ENCODE data around the gene RPL7A.
"Not testable (repeated sequence)": the region's sequence is repeated elsewhere in the genome, so short reads cannot be mapped to it uniquely, and the experiment has no call there.

RPL7A gene

GRCh38 chr9:133347985-133348717, at the start of gene RPL7A, which contains the start of gene MED22:
RPL7A (plus strand) TSS chr9:133348218; CDS start chr9:133348244, 26 bp downstream.
MED22 (minus strand) TSS chr9:133348131; CDS start chr9:133346662, 1,469 bp downstream.
- TF ChIP-seq CTCF (IDR thresholded peaks at IDR 0.05; ENCODE audit: low read depth, low read length, missing control alignments) = no peak
- in situ Hi-C loops (cut with HindIII; ENCODE audit: low sequenced_read_pairs) = no loop called here
- peak within 1 kb of the TSS; percentile 99 for H3K4me3 ChIP-seq (ENCODE audit: low read depth, low read length)
- DNase-seq (ENCODE audit: low read depth) = peak; percentile 93

GRCh38 chr9:133299996-133300395, 48.0 kb upstream of the RPL7A start:
- H3K4me3 ChIP-seq (ENCODE audit: low read depth, low read length); in situ Hi-C loops (cut with HindIII; ENCODE audit: low sequenced_read_pairs); DNase-seq (ENCODE audit: low read depth): not testable (repeated sequence)

GRCh38 chr9:133301253-133302230, 46.5 kb upstream of the RPL7A start:
- H3K4me3 ChIP-seq (ENCODE audit: low read depth, low read length) = no peak overlapping the region
- in situ Hi-C loops (cut with HindIII; ENCODE audit: low sequenced_read_pairs) = no loop called here

DNA sequence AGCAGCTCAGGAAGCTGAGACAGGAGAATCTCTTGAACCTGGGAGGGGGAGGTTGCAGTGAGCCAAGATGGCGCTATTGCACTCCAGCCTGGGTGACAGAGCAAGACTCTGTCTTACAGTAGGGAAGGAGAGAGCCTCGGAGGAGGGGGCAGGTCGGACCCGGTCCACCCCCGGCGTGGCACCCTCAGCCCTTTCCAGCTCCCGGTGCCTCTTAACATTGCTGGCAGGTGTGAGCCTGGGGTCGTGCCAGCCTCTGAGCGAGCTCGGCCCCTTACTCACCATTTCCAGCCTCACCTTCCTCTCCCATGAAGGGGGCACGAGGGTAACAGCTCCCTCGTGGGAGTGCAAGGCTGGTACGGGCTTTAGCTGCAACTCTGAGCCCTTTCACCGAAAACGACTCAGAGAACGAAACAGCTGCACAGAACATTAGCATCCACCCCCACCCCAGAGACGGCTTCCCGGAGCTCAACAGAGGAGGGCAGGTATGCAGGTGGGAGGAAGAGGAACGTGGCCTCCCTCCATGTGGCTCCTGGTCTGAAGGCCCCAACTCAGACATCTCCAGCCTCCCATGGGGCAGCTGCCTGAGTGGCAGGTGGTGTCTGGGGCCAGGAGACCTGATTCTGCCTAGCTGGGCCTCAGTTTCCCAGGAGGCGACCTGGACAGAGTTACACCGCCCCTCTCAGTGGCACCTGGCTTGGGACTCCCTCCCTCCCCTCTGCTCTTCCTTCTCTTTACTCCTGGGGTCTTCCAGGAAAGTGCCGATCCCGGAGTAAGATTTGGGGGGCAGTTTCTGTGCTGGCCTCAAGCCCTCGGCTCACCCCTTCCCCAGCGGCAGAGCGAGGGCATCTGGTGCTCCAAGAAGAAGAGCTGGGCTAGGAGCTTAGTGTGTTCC, 44.5 kb upstream of the RPL7A start:
- DNase-seq (ENCODE audit: low read depth) = no peak
- in situ Hi-C loops (cut with HindIII; ENCODE audit: low sequenced_read_pairs) = no loop called here
- no peak for TF ChIP-seq CTCF (IDR thresholded peaks at IDR 0.05; ENCODE audit: low read depth, low read length, missing control alignments)
- H3K4me3 ChIP-seq (ENCODE audit: low read depth, low read length) = no peak overlapping the region

More at GRCh38 chr9:133301253-133302230, 46.5 kb upstream of the RPL7A start:
- no peak for DNase-seq (ENCODE audit: low read depth)
- no peak for TF ChIP-seq CTCF (IDR thresholded peaks at IDR 0.05; ENCODE audit: low read depth, low read length, missing control alignments)

- DNase-seq (ENCODE audit: low read depth) = no peak
- no peak overlapping the region for H3K4me3 ChIP-seq (ENCODE audit: low read depth, low read length)
- TF ChIP-seq CTCF (IDR thresholded peaks at IDR 0.05; ENCODE audit: low read depth, low read length, missing control alignments) = no peak
- in situ Hi-C loops (cut with HindIII; ENCODE audit: low sequenced_read_pairs) = no loop called here
Measured at GRCh38 chr9:133304158-133304470, 43.9 kb upstream of the RPL7A start.

DNA sequence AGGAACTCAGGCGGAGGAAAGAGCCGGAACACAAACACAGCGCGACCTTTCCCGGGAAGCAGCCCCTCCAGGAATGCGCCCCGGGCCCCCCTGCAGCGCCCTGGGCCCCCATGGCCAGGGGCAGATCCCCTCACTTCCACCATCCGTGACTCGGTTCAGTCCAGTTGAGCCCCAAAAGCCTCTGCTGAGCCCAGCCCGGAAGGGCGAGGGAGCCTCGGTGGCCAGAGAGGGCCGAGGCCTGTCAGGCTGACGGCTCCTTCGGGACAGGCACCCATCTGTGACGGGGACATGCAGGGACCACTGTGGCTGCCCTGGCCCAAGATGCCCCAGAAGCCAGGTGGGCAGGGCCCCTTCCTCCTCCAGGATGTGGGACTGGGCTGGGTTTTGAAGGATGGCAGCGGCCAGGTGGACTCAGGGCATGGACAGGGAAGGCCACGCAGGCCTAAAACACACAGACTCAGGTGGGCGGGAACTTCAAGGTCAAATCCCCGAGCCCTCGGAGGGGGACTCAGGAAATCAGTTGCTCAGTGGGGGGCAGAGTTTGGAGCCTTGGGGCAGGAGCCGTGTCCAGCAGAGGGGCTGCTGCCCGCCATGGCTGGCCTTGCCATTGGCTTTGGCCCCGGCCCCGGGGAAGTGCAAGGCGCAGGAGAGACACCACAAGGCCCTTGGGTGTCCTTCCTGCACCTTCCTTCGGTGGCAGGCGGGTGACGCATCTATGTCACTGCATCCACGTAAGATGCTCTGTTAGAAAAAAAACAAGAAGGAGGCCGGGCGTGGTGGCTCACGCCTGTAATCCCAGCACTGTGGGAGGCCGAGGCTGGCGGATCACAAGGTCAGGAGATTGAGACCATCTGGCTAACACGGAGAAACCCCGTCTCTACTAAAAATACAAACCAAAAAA, 43.3 kb upstream of the RPL7A start:
- no peak for DNase-seq (ENCODE audit: low read depth)
- no peak for TF ChIP-seq CTCF (IDR thresholded peaks at IDR 0.05; ENCODE audit: low read depth, low read length, missing control alignments)
- H3K4me3 ChIP-seq (ENCODE audit: low read depth, low read length) = no peak overlapping the region
- in situ Hi-C loops (cut with HindIII; ENCODE audit: low sequenced_read_pairs) = no loop called here
